GM12892 (cell line): ENCODE data around the gene TNFRSF19.

Experiments
- POLR2A ChIP-seq: IDR thresholded peaks from 2 replicates; pipeline ENCODE4 v1.6.1; 2011; ENCODE audit warnings: low read depth, low read length, control low read depth
- TAF1 ChIP-seq: IDR thresholded peaks from 2 replicates; pipeline ENCODE4 v1.6.1; 2011; ENCODE audit warnings: low read depth, mild to moderate bottlenecking, control low read depth, low read length, borderline replicate concordance

DNA sequence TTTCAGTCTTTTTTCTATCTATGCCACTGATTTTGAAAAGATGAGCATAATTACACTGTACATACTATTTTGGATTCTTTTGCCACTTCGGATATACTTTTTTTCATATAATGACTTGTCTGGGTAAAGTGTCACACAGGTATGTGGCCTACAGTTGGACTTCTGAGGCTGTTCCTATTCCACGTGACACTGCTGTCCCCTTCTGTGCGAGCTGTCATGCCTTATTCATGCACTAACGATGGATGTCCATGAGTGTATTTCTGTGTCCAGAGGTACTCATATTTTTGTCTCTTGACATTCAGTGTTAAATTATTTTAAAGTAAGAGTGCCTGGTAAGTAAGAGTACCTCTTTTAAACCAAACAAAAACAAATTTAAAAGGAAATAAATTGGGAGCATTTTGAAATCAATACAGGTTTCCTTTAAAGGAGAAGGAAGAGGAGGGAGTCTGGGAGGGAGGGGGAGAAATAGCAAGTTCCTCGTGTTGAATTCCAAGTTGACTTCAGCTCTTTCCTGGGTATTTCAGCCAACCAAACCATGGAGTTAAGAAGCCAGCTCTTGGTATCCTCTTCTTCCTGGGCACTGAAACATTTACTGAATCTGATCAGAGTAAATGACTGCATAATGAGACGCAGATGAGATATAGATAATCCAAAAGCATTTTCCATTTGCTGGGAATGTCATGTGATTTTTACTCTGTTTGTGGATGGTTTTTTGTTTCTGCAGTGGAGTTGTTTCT, 61.3 kb downstream of the TNFRSF19 start:
- TF ChIP-seq POLR2A (no peak), TAF1 (no peak)
